Measurements from ENCODE around the gene OPA1. TPM values are rescaled to one million over a fixed set of nuclear protein-coding genes. Genes with fewer than 3 reads are reported as not detected.

Gene OPA1
- total RNA-seq, 2 donors from 2014 or later, result 36.4 to 71.6 TPM

DNA sequence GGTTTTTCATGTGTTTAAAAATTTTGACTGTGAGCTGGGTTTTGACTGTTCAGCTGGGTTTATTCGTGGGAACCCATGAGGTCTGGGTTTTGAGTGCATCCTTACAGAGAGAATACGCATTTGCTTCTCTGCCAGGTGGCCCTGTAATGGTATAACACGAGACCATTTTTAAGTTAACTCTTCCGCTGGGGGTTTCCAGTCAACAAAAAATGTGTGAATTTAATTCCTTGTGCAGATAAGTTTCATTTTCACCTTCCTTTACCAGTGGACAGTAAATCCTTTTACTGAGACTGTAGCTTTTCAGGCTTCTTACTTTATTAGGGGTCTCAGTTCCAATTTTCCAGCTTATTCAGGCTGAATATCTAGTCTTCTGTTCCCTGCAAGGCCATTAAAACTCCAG lies 149.6 kb downstream of the OPA1 start:
- TF ChIP-seq, protein P1, sequence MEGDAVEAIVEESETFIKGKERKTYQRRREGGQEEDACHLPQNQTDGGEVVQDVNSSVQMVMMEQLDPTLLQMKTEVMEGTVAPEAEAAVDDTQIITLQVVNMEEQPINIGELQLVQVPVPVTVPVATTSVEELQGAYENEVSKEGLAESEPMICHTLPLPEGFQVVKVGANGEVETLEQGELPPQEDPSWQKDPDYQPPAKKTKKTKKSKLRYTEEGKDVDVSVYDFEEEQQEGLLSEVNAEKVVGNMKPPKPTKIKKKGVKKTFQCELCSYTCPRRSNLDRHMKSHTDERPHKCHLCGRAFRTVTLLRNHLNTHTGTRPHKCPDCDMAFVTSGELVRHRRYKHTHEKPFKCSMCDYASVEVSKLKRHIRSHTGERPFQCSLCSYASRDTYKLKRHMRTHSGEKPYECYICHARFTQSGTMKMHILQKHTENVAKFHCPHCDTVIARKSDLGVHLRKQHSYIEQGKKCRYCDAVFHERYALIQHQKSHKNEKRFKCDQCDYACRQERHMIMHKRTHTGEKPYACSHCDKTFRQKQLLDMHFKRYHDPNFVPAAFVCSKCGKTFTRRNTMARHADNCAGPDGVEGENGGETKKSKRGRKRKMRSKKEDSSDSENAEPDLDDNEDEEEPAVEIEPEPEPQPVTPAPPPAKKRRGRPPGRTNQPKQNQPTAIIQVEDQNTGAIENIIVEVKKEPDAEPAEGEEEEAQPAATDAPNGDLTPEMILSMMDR (IDR thresholded peaks at IDR 0.05), result no peak

DNA sequence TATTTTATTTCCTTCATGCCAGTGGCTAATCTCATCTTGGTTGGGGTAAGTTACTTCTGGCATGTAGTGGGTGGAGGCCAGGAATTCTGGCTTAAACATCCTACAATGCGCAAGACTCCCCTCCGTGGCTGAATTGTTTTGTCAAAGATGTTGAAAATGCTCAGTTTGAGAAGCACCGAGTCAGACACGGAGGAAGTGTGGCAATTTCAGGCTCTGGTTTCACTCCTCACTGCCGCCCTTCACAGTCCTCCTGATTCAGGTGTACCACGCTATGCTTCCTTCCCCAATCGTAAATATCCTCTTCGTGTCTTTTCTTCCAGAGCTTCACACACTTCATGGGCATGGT lies 150.7 kb downstream of the OPA1 start:
- Histone ChIP-seq H3K4me3 (no peak overlapping the region), H3K9me3 (no peaks in the 10 kb centered on the region), H3K27ac (no peak overlapping the region), H3K27me3 (no peaks in the 10 kb centered on the region), H3K4me1 (peaks cover 0 to 7% of the 10 kb centered on the region in 2 donors), H3K36me3 (no peaks in the 10 kb centered on the region)
- TF ChIP-seq, protein P1 (IDR thresholded peaks at IDR 0.05), result no peak
- DNase-seq (ENCODE audit: low spot score), result no peak

More for the DNA sequence above, 149.6 kb downstream of the OPA1 start:
- Histone ChIP-seq H3K27me3 (no peaks in the 10 kb centered on the region), H3K4me1 (peaks cover 0 to 7% of the 10 kb centered on the region in 2 donors), H3K4me3 (no peak overlapping the region), H3K27ac (no peak overlapping the region), H3K36me3 (no peaks in the 10 kb centered on the region), H3K9me3 (no peaks in the 10 kb centered on the region)
- DNase-seq (ENCODE audit: low spot score), result no peak

DNA sequence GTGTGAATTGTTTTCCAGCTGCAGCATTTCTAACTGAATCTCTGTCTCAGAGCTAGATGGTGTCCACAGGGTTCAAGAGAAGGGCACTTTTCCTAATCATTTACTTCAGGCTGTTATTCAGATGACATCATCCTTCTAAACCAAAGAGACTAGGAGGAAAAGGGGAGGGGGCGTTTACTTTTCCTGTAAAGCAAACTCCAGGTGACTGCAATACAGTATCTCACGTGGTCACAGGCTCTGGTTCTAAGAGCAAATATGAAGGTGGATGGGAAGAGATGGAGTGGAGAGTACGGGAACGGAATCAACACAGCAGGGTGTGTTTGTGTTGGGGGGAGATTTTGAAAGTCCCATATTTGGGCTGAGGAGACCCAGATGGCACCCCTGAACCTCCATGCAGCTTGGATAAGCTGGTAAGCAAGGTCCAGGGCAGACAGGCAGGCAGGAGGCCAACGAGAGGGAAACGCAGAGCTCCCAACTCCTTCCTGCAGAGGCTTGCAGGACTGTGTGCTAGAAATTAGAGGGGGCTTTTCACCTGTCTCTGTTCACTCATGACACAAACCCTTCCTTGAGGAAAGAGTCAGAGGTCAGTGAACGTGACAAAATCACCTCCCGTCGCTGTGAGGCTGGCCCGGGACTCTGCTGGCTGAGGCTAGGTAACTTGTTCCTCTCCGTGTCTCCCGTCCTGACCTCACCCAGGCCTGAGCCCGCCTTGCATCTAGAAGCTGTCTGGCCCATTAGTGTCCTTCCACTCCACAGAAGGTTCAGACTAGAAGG lies 151.2 kb downstream of the OPA1 start:
- H3K4me3 ChIP-seq, result no peak overlapping the region
- no peaks in the 10 kb centered on the region for H3K27me3 ChIP-seq
- no peaks in the 10 kb centered on the region for H3K36me3 ChIP-seq
- H3K27ac ChIP-seq, result no peak overlapping the region
- no peak for DNase-seq (ENCODE audit: low spot score)
- TF ChIP-seq, protein P1 (IDR thresholded peaks at IDR 0.05), result no peak
- H3K9me3 ChIP-seq, result no peaks in the 10 kb centered on the region
- peaks cover 0 to 7% of the 10 kb centered on the region in 2 donors for H3K4me1 ChIP-seq

DNA sequence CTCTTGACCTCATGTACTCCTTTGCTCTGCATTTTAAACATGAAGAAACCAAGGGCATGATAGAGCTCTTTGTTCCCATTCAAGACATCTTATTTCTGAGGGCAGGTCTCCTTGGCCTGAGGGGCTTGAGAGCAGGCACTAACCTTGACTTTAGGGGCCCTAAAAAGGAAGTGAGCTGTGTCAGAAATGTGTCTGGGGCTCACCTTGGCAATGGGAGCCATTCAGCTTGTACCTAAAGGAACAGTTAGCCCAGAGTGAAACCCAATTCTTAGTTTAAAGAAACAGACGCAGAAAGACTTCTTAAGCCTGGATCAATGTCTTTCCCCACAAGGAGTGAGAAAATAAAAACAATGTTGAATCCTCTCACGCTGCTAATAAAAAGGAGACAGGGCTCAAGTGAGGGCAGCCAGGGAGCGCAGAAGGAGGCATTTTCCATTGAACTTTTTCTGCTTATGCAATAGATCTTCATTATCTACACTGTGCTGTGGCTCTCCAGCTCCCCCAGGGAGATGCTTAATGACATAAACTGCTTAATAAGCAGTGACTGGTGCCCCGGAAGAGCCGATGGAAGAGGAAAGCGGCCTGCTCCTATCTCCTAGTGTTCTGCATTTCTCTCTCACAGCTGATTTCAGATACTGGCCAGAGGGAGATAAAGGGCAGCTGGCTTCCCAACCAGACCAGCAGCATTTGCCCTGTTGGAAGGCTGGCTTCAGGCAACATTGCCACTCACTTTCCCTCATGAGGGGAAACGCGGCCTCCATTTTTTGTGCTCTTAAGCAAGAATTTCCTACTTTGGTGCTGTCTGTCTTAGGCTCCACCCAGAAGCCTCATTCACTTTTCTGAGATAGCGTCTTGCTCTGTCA lies 152.0 kb downstream of the OPA1 start:
- no peaks in the 10 kb centered on the region for H3K9me3 ChIP-seq
- H3K4me3 ChIP-seq, result no peak overlapping the region
- no peaks in the 10 kb centered on the region for H3K27me3 ChIP-seq
- no peak overlapping the region for H3K27ac ChIP-seq
- DNase-seq (ENCODE audit: low spot score), result no peak
- peaks cover 0 to 7% of the 10 kb centered on the region in 2 donors for H3K4me1 ChIP-seq
- TF ChIP-seq, protein P1 (IDR thresholded peaks at IDR 0.05), result no peak
- no peaks in the 10 kb centered on the region for H3K36me3 ChIP-seq

DNA sequence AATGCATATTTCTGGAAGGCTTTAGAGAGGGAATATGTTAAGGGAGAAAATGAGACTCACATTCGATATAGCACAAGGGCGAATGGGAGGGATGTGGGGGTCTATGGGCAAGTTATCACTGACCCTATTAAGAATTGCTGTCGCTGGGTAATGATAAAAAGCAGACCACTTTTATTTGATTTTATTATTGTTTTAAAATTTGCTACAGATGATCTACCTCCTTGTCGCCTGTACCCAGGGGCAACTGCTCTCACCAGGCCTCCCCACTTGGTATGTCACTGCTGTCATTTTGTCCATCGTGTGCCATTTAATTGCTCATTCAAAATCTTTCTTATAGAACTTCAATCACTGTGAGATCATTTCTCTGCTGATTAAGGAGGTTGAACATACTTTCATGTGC lies 153.8 kb downstream of the OPA1 start:
- Histone ChIP-seq H3K27me3 (no peaks in the 10 kb centered on the region), H3K36me3 (no peaks in the 10 kb centered on the region), H3K4me3 (no peak overlapping the region), H3K9me3 (no peaks in the 10 kb centered on the region), H3K4me1 (peaks cover 0 to 7% of the 10 kb centered on the region in 2 donors), H3K27ac (no peak overlapping the region)
- DNase-seq (ENCODE audit: low spot score), result no peak
- TF ChIP-seq, protein P1 (IDR thresholded peaks at IDR 0.05), result no peak

Other genes with a start within 250 kb of the OPA1 start
- not detected for gene ATP13A5, start 214.5 kb upstream of the OPA1 start, total RNA-seq
- gene ATP13A4, start 38.3 kb upstream of the OPA1 start, total RNA-seq, result not detected

Data from right atrium auricular region (tissue), 2 donors.